HG03520 (cell line): ENCODE data around the gene ATP6V0C.

ENCODE experiments used
- ATAC-seq: cut with Tn5 transposase; IDR thresholded peaks from one replicate; pipeline ENCODE4 v1.9.1; 2021; ENCODE audit warnings: mild to moderate bottlenecking, moderate library complexity; ENCODE audit not compliant: unreplicated experiment

Gene ATP6V0C

GRCh38 chr16:2508722-2509400, 4.9 kb upstream of the ATP6V0C start:
- ATAC-seq = no peak

- no peak for ATAC-seq
Observed at GRCh38 chr16:2511128-2511800, 2.5 kb upstream of the ATP6V0C start.

- ATAC-seq = no peak
Observed at GRCh38 chr16:2511996-2512734, 1.6 kb upstream of the ATP6V0C start.

- ATAC-seq = no peak
Observed at GRCh38 chr16:2512735-2513404, 882 bp upstream of the ATP6V0C start.

- ATAC-seq = no peak
Observed at GRCh38 chr16:2514333-2515179, 804 bp downstream of the ATP6V0C start.

GRCh38 chr16:2515180-2515851, 1.6 kb downstream of the ATP6V0C start:
- no peak for ATAC-seq

- no peak for ATAC-seq
Observed at GRCh38 chr16:2516391-2517240, 2.9 kb downstream of the ATP6V0C start.

- no peak for ATAC-seq
Observed at GRCh38 chr16:2517954-2518605, 4.3 kb downstream of the ATP6V0C start.

- no peak for ATAC-seq
Observed at GRCh38 chr16:2518823-2519710, 5.3 kb downstream of the ATP6V0C start.

GRCh38 chr16:2519711-2520080, 5.9 kb downstream of the ATP6V0C start:
- ATAC-seq = no peak

GRCh38 chr16:2520097-2520783, 6.5 kb downstream of the ATP6V0C start, which contains the start of gene AMDHD2:
Gene AMDHD2 (plus strand): TSS chr16:2520371. CDS start chr16:2520459, 88 bp downstream.
- peak; percentile 33 for ATAC-seq

- ATAC-seq = no peak
Observed at GRCh38 chr16:2520784-2521531, 7.2 kb downstream of the ATP6V0C start.

- ATAC-seq = no peak
Observed at GRCh38 chr16:2523801-2524231, 10.1 kb downstream of the ATP6V0C start.

- ATAC-seq = no peak
Observed at GRCh38 chr16:2524339-2524938, 10.7 kb downstream of the ATP6V0C start.

- ATAC-seq = no peak
Observed at GRCh38 chr16:2526135-2526534, 12.4 kb downstream of the ATP6V0C start.
